GM23338 (cell line): Measurements from ENCODE around the gene SGCB.

Experiments used
- CREB1 ChIP-seq: fragments of 250-450 bp; sonication (Bioruptor Pico); IDR thresholded peaks from 2 replicates; pipeline ENCODE4 v1.5.0; 2020; ENCODE audit warnings: low read depth, mild to moderate bottlenecking, moderate library complexity
- CTCF ChIP-seq, 2 experiments: fragments of 200-600 bp in 1 of 2; sonication (generic) in 1 of 2; conservative IDR thresholded peaks; 2 replicates each; pipeline versions ENCODE4 v1.5.1 to v1.6.1; 2016 to 2017; ENCODE audit warnings: antibody characterized with exemption in 2 of 2, low read depth in 2 of 2, mild to moderate bottlenecking in 2 of 2, moderate library complexity in 1 of 2
- ETS1 ChIP-seq: IDR thresholded peaks from 2 replicates; pipeline ENCODE4 v1.6.1; 2016; ENCODE audit warnings: antibody characterized with exemption
- EZH2 ChIP-seq: fragments of 200-600 bp; sonication (generic); IDR thresholded peaks from one replicate; pipeline ENCODE4 v1.8.0; 2017; ENCODE audit warnings: antibody characterized with exemption, mild to moderate bottlenecking, low read depth; ENCODE audit not compliant: unreplicated experiment
- EZH2phosphoT487 ChIP-seq: fragments of 200-600 bp; sonication (generic); IDR thresholded peaks from one replicate; pipeline ENCODE4 v1.8.1; 2018; ENCODE audit warnings: antibody characterized with exemption; ENCODE audit not compliant: unreplicated experiment
- JUNB ChIP-seq: IDR thresholded peaks from one replicate; pipeline ENCODE4 v1.6.1; 2016; ENCODE audit warnings: antibody characterized with exemption; ENCODE audit not compliant: unreplicated experiment
- NANOG ChIP-seq: IDR thresholded peaks from 2 replicates; pipeline ENCODE4 v1.6.1; 2016; ENCODE audit warnings: antibody characterized with exemption, borderline replicate concordance
- POLR2AphosphoS5 ChIP-seq: IDR thresholded peaks from 2 replicates; pipeline ENCODE4 v1.6.1; 2016; ENCODE audit warnings: antibody characterized with exemption, low read depth
- TF ChIP-seq, protein P1 (sequence below): IDR thresholded peaks from one replicate; pipeline ENCODE4 v1.6.1; 2018; ENCODE audit warnings: antibody characterized with exemption; ENCODE audit not compliant: unreplicated experiment

GRCh38 chr4:52019936-52020657, 18.0 kb downstream of the SGCB start, which contains the start of gene LRRC66:
- no peak for TF ChIP-seq CTCF (conservative IDR thresholded peaks at IDR 0.05; ENCODE audit: low read depth in 2 of 2)
- TF ChIP-seq EZH2, result no peak
- no peak for TF ChIP-seq CREB1 (CRISPR knock-in tag)
- TF ChIP-seq, protein P1, sequence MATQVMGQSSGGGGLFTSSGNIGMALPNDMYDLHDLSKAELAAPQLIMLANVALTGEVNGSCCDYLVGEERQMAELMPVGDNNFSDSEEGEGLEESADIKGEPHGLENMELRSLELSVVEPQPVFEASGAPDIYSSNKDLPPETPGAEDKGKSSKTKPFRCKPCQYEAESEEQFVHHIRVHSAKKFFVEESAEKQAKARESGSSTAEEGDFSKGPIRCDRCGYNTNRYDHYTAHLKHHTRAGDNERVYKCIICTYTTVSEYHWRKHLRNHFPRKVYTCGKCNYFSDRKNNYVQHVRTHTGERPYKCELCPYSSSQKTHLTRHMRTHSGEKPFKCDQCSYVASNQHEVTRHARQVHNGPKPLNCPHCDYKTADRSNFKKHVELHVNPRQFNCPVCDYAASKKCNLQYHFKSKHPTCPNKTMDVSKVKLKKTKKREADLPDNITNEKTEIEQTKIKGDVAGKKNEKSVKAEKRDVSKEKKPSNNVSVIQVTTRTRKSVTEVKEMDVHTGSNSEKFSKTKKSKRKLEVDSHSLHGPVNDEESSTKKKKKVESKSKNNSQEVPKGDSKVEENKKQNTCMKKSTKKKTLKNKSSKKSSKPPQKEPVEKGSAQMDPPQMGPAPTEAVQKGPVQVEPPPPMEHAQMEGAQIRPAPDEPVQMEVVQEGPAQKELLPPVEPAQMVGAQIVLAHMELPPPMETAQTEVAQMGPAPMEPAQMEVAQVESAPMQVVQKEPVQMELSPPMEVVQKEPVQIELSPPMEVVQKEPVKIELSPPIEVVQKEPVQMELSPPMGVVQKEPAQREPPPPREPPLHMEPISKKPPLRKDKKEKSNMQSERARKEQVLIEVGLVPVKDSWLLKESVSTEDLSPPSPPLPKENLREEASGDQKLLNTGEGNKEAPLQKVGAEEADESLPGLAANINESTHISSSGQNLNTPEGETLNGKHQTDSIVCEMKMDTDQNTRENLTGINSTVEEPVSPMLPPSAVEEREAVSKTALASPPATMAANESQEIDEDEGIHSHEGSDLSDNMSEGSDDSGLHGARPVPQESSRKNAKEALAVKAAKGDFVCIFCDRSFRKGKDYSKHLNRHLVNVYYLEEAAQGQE, result no peak
- no peak for TF ChIP-seq POLR2AphosphoS5
- no peak for TF ChIP-seq JUNB
- no peak for TF ChIP-seq EZH2phosphoT487
- TF ChIP-seq NANOG, result no peak
- no peak for TF ChIP-seq ETS1
